Gastrocnemius medialis (tissue), 4 donors: ENCODE data around the gene HNRNPUL1.

ENCODE experiments used
- POLR2A ChIP-seq, 2 donors: fragments of 450-650 bp; IDR thresholded peaks; one replicate each; pipeline ENCODE4 v1.6.1; 2017; ENCODE audit warnings: antibody characterized with exemption in 2 of 2, mild to moderate bottlenecking in 2 of 2, moderate library complexity in 2 of 2
- TF ChIP-seq, protein P1 (sequence below), 5 experiments: fragments of 450-650 bp in 3 of 5; fragments of 200-600 bp in 2 of 5; sonication (generic) in 2 of 5; IDR thresholded peaks in 4 of 5; conservative IDR thresholded peaks in 1 of 5; 1 replicate in 4 of 5; 2 replicates in 1 of 5; pipeline ENCODE4 v1.5.1; 2016 to 2019; ENCODE audit warnings: antibody characterized with exemption in 5 of 5, mild to moderate bottlenecking in 3 of 5, moderate library complexity in 3 of 5

DNA sequence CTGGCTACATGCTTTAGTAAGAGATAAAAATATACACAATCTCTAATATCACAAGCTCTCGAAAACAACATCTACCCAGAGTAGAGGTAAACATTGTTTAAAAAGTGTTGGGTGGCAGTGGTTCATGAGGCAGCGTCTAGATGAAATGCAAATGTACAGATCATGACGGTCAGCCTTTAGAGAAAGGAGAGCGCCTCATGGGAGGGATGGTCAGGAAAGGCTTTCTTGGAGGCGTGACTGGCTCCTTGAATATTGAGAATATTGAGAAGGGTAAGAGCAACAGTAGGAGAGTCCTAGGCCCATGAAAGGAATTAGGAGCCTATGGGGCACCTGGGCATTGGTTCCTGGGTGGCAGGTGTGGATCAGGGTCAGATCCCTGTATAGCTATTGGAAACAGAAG lies 10.6 kb downstream of the HNRNPUL1 start:
- TF ChIP-seq, protein P1, sequence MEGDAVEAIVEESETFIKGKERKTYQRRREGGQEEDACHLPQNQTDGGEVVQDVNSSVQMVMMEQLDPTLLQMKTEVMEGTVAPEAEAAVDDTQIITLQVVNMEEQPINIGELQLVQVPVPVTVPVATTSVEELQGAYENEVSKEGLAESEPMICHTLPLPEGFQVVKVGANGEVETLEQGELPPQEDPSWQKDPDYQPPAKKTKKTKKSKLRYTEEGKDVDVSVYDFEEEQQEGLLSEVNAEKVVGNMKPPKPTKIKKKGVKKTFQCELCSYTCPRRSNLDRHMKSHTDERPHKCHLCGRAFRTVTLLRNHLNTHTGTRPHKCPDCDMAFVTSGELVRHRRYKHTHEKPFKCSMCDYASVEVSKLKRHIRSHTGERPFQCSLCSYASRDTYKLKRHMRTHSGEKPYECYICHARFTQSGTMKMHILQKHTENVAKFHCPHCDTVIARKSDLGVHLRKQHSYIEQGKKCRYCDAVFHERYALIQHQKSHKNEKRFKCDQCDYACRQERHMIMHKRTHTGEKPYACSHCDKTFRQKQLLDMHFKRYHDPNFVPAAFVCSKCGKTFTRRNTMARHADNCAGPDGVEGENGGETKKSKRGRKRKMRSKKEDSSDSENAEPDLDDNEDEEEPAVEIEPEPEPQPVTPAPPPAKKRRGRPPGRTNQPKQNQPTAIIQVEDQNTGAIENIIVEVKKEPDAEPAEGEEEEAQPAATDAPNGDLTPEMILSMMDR (IDR thresholded peaks at IDR 0.05 in 4 of 5, conservative IDR thresholded peaks at IDR 0.05 in 1 of 5) = no peak
- no peak for TF ChIP-seq POLR2A (IDR thresholded peaks at IDR 0.05)
